Measurements from ENCODE around the gene SOX6.

GRCh38 chr11:16179676-16180075 is 176.7 kb downstream of the SOX6 start:
- TF ChIP-seq CTCF (IDR thresholded peaks at IDR 0.05): no peak
- no peak for TF ChIP-seq POLR2A (IDR thresholded peaks at IDR 0.05; ENCODE audit: low read depth)

Measured in esophagus muscularis mucosa (tissue), 3 donors.